ENCODE data around the gene COL18A1. TPM values are rescaled to one million over a fixed set of nuclear protein-coding genes. Genes with fewer than 3 reads are reported as not detected.

The COL18A1 gene
- total and polyA plus RNA-seq, 10 donors = 35.0 to 208 (median 86.4) TPM

GRCh38 chr21:45401054-45401518 lies 3.9 kb upstream of the COL18A1 start:
- intact Hi-C loops (cut with DNase I; ENCODE audit: low total_unique reads) = no loop called here
- WGBS, 5 donors = 86 to 96% (median 92%) methylated on average over 4 to 7 of the region's 7 CpGs
- DNase-seq = no peak
- Histone ChIP-seq H3K27ac (no peak overlapping the region), H3K9me3 (peaks cover 0 to 17% (median 12%) of the 10 kb centered on the region in 8 donors), H3K4me1 (peaks cover 4 to 22% (median 20%) of the 10 kb centered on the region in 6 donors), H3K36me3 (no peaks in the 10 kb centered on the region), H3K27me3 (replicated peaks in 1 of 7) (peaks cover 0 to 61% (median 20%) of the 10 kb centered on the region in 7 donors), H3K4me3 (no peak overlapping the region)
- TF ChIP-seq POLR2AphosphoS5 (IDR thresholded peaks at IDR 0.05) (no peak), CTCF (IDR thresholded peaks at IDR 0.05 in 8 of 11, conservative IDR thresholded peaks at IDR 0.05 in 3 of 11) (no peak), POLR2A (IDR thresholded peaks at IDR 0.05) (no peak)

- TF ChIP-seq POLR2A (IDR thresholded peaks at IDR 0.05) (no peak), POLR2AphosphoS5 (IDR thresholded peaks at IDR 0.05) (no peak), CTCF (IDR thresholded peaks at IDR 0.05 in 8 of 11, conservative IDR thresholded peaks at IDR 0.05 in 3 of 11) (no peak)
- H3K4me1 ChIP-seq = peaks cover 4 to 32% (median 26%) of the 10 kb centered on the region in 6 donors
- H3K9me3 ChIP-seq = peaks cover 0 to 17% (median 12%) of the 10 kb centered on the region in 8 donors
- 89 to 96% (median 90%) methylated on average over 17 of the region's 17 CpGs for WGBS, 5 donors
- H3K36me3 ChIP-seq = no peaks in the 10 kb centered on the region
- H3K27ac ChIP-seq = no peak overlapping the region
- intact Hi-C loops (cut with DNase I; ENCODE audit: low total_unique reads) = no loop called here
- peak; percentile 56 for DNase-seq
- peaks cover 0 to 73% (median 32%) of the 10 kb centered on the region in 7 donors for H3K27me3 ChIP-seq (replicated peaks in 1 of 7)
- H3K4me3 ChIP-seq = no peak overlapping the region
Observed at GRCh38 chr21:45401916-45402900, 2.8 kb upstream of the COL18A1 start.

- H3K4me1 ChIP-seq = peaks cover 4 to 35% (median 26%) of the 10 kb centered on the region in 6 donors
- peak; percentile 53 for DNase-seq
- intact Hi-C loops (cut with DNase I; ENCODE audit: low total_unique reads) = no loop called here
- TF ChIP-seq POLR2A (IDR thresholded peaks at IDR 0.05) = no peak
- peaks cover 0 to 81% (median 36%) of the 10 kb centered on the region in 7 donors for H3K27me3 ChIP-seq (replicated peaks in 1 of 7)
- H3K27ac ChIP-seq = no peak overlapping the region
- H3K36me3 ChIP-seq = no peaks in the 10 kb centered on the region
- 81 to 92% (median 88%) methylated on average over 7 of the region's 7 CpGs for WGBS, 5 donors
- no peak overlapping the region for H3K4me3 ChIP-seq
- peaks cover 0 to 17% (median 12%) of the 10 kb centered on the region in 8 donors for H3K9me3 ChIP-seq
Observed at GRCh38 chr21:45403133-45403824, 1.7 kb upstream of the COL18A1 start.

GRCh38 chr21:45403825-45404729 lies 888 bp upstream of the COL18A1 start:
- Histone ChIP-seq H3K4me3 (peak overlapping the region in 7 of 8 donors; percentile 31 to 79 (median 49)), H3K4me1 (peaks cover 4 to 35% (median 26%) of the 10 kb centered on the region in 6 donors), H3K9me3 (peaks cover 0 to 17% (median 12%) of the 10 kb centered on the region in 8 donors), H3K27ac (peak overlapping the region in 5 of 8 donors; percentile 13 to 81 (median 42)), H3K27me3 (replicated peaks in 1 of 7) (peaks cover 0 to 86% (median 36%) of the 10 kb centered on the region in 7 donors), H3K36me3 (no peaks in the 10 kb centered on the region)
- DNase-seq = peak; percentile 77
- intact Hi-C loops (cut with DNase I; ENCODE audit: low total_unique reads) = no loop called here
- no peak for TF ChIP-seq CTCF (IDR thresholded peaks at IDR 0.05 in 8 of 11, conservative IDR thresholded peaks at IDR 0.05 in 3 of 11)
- TF ChIP-seq POLR2AphosphoS5 (IDR thresholded peaks at IDR 0.05) = peak in 1 of 3 donors; percentile 41
- 17 to 25% (median 20%) methylated on average over 31 to 39 of the region's 39 CpGs for WGBS, 5 donors

All from spleen (tissue), 11 donors.